Measurements from ENCODE around the gene CPT1B. TPM values are rescaled to one million over a fixed set of nuclear protein-coding genes. Genes with fewer than 3 reads are reported as not detected.

CPT1B gene
- total RNA-seq, 2 experiments from 2014 or later: 101 to 138 TPM

DNA sequence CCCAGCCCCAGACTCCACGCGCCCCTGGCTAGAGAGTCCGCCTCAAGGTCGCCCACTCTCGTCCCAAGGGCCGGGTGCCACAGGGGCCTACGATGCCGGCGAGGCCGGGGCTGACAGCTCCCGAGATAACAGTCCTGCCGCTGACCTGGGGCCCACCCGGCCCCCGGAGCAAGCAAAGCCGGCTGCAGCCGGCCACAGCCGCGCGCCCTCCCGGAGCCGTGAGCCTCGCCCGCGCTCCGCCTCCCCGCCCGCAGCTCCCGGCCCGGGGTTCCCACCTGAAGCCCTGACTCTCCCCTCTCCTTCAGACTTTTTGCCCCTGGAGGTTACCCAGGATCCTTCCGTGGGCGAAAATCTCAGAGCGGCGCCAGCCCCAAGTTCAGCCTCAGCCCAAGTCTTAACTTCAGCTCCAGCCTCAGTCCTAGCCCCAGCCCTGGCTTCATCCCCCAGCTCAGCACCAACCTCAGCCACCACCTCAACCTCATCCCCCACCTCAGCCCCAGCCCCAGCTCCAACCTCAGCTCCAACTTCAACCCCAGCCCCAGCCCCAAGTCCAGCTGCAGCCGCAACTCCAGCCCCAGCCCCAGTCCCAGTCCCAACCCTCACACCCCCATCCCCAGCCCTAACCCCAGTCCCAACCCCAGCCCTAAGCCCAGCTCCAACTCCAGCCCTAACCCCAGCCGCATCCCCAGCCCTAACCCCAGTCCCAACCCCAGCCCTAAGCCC lies 30.8 kb downstream of the CPT1B start:
- no peak overlapping the region for H2AFZ ChIP-seq (ENCODE audit: low read length)
- H3K4me1 ChIP-seq (ENCODE audit: insufficient read depth, low read length, poor library complexity, severe bottlenecking): peaks cover 35% of the 10 kb centered on the region
- ChIA-PET POLR2A (interaction anchor here (0.5 to 1.8 kb wide), 2 partner anchors 8 to 14 kb away, joined by 3 to 9 read pairs; no protein-coding TSS in a partner anchor), CTCF (ENCODE audit: unreplicated experiment) (interaction anchor here (0.9 kb wide), 1 partner anchor 16 kb away, joined by 5 read pairs; the partner anchor contains the start of gene SYCE3)
- H3K79me2 ChIP-seq (ENCODE audit: insufficient read depth, low read depth, low read length): no peaks in the 10 kb centered on the region
- DNase-seq (ENCODE audit: low spot score): no peak
- H3K4me2 ChIP-seq (ENCODE audit: low read length): no peak overlapping the region
- H3K9me3 ChIP-seq (ENCODE audit: low read length): no peaks in the 10 kb centered on the region
- intact Hi-C loops (cut with micrococcal nuclease; ENCODE audit: unreplicated experiment): no loop called here
- no peaks in the 10 kb centered on the region for H4K20me1 ChIP-seq (ENCODE audit: insufficient read depth, low read length)
- H3K4me3 ChIP-seq (ENCODE audit: low read depth, low read length, poor library complexity, severe bottlenecking): no peak overlapping the region
- H3K9me2 ChIP-seq (ENCODE audit: insufficient read depth, low read length): no peaks in the 10 kb centered on the region
- TF ChIP-seq, protein P1, sequence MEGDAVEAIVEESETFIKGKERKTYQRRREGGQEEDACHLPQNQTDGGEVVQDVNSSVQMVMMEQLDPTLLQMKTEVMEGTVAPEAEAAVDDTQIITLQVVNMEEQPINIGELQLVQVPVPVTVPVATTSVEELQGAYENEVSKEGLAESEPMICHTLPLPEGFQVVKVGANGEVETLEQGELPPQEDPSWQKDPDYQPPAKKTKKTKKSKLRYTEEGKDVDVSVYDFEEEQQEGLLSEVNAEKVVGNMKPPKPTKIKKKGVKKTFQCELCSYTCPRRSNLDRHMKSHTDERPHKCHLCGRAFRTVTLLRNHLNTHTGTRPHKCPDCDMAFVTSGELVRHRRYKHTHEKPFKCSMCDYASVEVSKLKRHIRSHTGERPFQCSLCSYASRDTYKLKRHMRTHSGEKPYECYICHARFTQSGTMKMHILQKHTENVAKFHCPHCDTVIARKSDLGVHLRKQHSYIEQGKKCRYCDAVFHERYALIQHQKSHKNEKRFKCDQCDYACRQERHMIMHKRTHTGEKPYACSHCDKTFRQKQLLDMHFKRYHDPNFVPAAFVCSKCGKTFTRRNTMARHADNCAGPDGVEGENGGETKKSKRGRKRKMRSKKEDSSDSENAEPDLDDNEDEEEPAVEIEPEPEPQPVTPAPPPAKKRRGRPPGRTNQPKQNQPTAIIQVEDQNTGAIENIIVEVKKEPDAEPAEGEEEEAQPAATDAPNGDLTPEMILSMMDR (conservative IDR thresholded peaks at IDR 0.05; ENCODE audit: low read length): no peak
- no peak for TF ChIP-seq EZH2phosphoT487 (IDR thresholded peaks at IDR 0.05; ENCODE audit: borderline replicate concordance, low read depth, low read length)
- no peak overlapping the region for H3K27ac ChIP-seq (ENCODE audit: low read depth, low read length, poor library complexity, severe bottlenecking)
- no peaks in the 10 kb centered on the region for H3K36me3 ChIP-seq (ENCODE audit: insufficient read depth, low read length)
- no TSS peak for BruUV-seq (replicated peaks)

DNA sequence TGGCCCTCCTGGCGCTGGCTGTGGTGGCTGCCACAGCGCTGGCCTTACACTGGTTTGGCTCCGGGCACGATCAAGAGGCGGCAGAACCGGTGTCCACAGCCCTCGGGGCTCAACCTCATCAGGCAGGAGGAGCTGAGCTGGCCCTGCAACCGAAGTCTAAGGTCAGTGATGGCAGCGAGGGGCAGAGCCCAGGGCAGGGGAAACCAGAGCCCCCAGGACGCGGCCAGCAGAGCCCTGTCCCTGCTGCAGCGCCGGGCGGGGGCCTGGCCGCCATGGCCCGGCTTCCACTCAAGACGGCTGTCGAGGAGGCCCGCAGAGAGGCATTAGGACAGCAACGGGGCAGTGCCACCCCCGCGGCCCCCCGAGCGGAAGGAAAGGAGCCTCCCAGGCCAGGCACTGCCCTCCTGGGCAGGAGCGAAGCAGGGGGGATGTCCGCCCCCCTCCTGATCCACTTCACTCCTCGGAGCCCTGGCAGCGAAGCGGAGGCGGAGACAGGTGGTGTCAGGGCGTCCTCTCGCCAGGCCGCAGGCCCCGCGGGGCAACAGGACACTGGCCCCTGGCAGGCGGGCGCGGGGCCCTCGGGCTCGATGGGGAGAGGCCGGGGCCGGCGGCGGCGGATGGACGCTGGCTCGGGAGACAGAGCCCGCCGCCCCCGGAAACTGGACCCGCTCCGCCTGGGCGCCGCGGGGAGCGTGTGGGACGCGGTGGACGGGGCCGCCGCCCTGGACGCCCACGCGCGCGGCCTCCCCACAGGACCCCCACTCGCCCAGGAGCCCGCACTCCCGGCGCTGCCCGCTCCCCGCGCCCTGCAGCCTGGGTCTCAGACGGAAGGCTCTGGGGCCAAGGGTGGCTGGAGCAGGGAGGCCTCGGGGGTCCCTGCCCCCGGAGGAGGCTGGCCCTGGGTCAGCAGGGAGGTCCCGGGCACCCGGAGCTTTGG lies 31.6 kb downstream of the CPT1B start:
- DNase-seq (ENCODE audit: low spot score): no peak
- Histone ChIP-seq H3K4me3 (ENCODE audit: low read depth, low read length, poor library complexity, severe bottlenecking) (no peak overlapping the region), H3K9me2 (ENCODE audit: insufficient read depth, low read length) (no peaks in the 10 kb centered on the region), H3K36me3 (ENCODE audit: insufficient read depth, low read length) (no peaks in the 10 kb centered on the region), H3K4me2 (ENCODE audit: low read length) (no peak overlapping the region), H4K20me1 (ENCODE audit: insufficient read depth, low read length) (no peaks in the 10 kb centered on the region), H3K27ac (ENCODE audit: low read depth, low read length, poor library complexity, severe bottlenecking) (no peak overlapping the region), H3K4me1 (ENCODE audit: insufficient read depth, low read length, poor library complexity, severe bottlenecking) (peaks cover 36% of the 10 kb centered on the region), H3K79me2 (ENCODE audit: insufficient read depth, low read depth, low read length) (no peaks in the 10 kb centered on the region), H2AFZ (ENCODE audit: low read length) (no peak overlapping the region), H3K9me3 (ENCODE audit: low read length) (no peaks in the 10 kb centered on the region)
- no TSS peak for BruUV-seq (replicated peaks)
- ChIA-PET POLR2A (interaction anchor here (1.8 kb wide), 1 partner anchor 7 kb away, joined by 9 read pairs; no protein-coding TSS in a partner anchor), CTCF (ENCODE audit: unreplicated experiment) (interaction anchor here (0.9 kb wide), 1 partner anchor 16 kb away, joined by 5 read pairs; the partner anchor contains the start of gene SYCE3)
- TF ChIP-seq, protein P1 (conservative IDR thresholded peaks at IDR 0.05; ENCODE audit: low read length): no peak
- no peak for TF ChIP-seq EZH2phosphoT487 (IDR thresholded peaks at IDR 0.05; ENCODE audit: borderline replicate concordance, low read depth, low read length)
- intact Hi-C loops (cut with micrococcal nuclease; ENCODE audit: unreplicated experiment): no loop called here

Data from OCI-LY7 (cell line).